GM12872 (cell line): ENCODE measurements around the gene CLEC5A.

Experiments used
- TF ChIP-seq, protein P1 (sequence below): IDR thresholded peaks from 3 replicates; pipeline ENCODE4 v1.5.1; 2011; ENCODE audit warnings: low read depth, mild to moderate bottlenecking, low read length, moderate library complexity; ENCODE audit not compliant: insufficient read depth

CLEC5A gene

DNA sequence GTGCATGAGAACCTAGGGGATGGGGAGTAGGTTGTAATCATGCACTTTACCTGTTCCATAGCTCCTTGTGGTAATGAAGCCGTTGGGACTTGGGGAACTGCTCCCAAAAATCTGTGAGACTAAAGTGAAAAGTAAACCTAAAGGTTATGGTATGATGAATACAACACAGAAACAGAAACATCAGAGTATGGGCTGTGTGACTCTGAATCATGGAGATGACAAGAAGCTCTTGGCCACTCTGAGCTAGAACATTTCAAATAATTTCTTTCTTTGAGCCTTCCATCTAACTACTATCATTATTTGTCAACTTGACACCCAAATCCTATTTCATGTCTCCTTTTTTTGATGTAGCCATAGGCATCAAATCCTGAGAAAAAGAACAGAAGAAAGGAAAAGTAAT lies 2.9 kb downstream of the CLEC5A start:
- TF ChIP-seq, protein P1, sequence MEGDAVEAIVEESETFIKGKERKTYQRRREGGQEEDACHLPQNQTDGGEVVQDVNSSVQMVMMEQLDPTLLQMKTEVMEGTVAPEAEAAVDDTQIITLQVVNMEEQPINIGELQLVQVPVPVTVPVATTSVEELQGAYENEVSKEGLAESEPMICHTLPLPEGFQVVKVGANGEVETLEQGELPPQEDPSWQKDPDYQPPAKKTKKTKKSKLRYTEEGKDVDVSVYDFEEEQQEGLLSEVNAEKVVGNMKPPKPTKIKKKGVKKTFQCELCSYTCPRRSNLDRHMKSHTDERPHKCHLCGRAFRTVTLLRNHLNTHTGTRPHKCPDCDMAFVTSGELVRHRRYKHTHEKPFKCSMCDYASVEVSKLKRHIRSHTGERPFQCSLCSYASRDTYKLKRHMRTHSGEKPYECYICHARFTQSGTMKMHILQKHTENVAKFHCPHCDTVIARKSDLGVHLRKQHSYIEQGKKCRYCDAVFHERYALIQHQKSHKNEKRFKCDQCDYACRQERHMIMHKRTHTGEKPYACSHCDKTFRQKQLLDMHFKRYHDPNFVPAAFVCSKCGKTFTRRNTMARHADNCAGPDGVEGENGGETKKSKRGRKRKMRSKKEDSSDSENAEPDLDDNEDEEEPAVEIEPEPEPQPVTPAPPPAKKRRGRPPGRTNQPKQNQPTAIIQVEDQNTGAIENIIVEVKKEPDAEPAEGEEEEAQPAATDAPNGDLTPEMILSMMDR: no peak

DNA sequence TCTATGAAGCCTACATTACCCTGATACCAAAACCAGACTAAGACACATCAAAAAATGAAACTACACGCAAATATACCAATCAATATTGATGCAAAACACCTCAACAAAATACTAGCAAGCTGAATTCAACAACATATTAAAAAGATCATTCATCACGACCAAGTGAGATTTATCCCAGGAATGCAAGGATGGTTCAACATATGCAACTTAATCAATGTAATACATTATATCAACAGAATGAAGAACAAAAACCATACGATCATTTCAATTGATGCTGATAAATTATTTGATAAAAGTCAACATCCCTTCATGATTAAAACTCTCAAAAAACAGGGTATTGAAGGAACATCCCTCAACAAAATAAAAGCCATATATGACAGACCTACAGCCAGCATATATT lies 5.7 kb downstream of the CLEC5A start:
- TF ChIP-seq, protein P1: no peak

DNA sequence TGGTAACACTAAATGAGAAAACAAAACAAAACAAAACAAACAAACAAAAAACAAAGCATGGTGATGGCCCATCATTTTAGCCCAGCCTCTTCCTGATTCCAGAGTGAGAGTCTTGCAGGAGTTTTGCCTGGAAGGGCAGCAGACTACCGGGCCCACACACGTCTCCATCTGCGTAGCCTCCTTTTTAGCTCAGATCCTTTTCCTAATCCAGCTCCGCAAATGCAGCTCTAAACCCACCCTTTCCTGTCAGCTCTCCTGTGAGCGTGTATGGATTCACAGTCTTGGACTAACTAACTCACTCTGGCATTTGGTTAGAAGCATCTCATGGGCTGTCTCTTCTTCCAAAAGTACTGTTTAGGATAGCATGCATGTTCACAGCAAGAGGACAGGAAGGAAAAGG lies 16.6 kb downstream of the CLEC5A start:
- TF ChIP-seq, protein P1: no peak

DNA sequence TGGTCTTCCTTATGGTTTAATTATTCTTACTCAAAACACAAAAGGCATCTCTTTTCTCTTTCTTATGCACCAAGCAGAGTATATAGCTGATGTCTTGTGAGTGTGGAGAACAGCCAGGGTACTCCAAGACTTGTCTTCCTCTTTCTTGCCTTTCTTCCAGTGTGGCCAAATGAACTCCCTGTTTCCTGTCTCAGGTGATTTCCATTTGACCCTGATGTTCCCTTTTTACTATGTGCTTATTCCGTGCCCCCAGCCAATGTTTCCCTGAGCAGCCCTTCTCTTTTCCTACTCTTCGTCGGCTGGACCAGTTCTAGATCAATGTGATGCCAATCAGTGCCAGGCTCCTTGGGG lies 18.0 kb downstream of the CLEC5A start:
- TF ChIP-seq, protein P1: no peak

DNA sequence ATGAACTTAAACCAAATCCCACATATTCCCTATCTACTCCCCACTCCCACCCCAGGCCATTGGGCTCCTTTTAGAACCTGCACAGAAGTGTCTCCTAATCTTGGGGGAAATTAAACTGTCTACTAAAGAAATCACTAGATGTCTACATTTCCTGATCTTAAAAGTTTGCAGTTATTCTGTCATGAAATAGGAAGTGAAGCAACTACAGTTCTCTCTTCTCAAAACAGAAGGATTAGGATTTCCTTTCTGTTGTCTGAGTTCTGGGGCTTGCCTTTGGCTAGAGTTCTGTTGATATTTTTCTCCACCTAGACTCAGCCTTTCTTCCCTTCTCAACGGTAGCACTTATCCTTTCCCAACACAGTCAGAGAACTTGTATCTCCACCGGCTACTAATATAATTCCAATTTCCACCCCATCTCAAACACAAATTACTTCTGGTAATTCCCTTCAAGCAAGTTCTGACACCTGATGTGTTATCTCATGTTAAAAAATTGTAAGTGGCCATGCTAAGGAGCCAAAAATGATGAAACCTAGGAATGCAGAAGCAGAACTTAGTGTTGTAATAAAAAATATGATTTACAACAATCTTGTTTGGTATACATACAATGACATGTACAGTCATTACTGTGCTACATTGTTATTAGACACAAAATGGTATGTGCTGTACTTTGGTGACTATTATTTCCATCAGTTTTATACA lies 18.5 kb downstream of the CLEC5A start:
- TF ChIP-seq, protein P1: no peak

DNA sequence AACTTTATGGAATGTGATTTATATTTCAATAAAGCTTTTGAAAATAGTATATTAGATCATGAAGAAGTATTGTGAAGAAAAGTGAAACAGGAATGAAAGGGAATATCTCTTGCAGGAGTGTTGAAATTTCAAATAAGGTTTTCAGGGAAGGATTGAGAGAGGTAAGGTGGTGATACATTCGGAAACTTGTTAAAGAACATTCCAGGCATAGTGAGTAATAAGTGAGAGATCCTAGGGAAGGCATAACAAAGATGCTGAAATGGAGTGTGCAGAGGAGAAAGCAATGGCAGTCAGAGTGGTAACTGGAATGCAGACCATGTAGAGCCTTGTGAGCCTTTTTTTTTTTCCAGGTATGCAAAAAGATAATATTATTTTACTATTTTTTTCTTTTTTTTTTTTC lies 26.5 kb downstream of the CLEC5A start:
- TF ChIP-seq, protein P1: no peak

DNA sequence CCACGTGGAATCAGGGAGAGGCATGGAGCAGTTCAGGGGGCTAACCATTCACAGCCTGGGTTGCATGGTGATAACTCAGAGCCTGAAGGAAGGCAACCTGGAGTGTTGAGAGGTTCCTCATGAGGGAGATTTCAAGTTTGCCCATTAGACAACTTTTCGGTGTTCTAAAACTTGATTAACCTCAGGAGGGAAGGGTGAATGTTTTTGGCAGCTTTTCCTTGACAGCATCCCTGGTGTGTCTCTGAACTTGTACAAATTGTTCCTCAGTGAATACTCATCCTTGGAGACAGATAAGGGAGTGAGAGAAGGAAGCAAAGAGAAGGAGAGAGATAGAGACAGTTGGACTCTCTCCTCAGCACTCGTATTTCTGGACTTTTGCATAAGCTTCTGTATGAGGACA lies 30.7 kb downstream of the CLEC5A start, which contains the start of gene OR9A4:
Gene OR9A4, plus strand, starts transcription at position 301 of the 400 bp plus-strand sequence. CDS start 2,477 bp downstream, outside the sequence.
- TF ChIP-seq, protein P1: no peak
